Mucosa of rectum (tissue), 2 donors: ENCODE results near the gene CLEC1A.

Experiments
- H3K27ac ChIP-seq, 2 donors: one replicate each; pipeline ENCODE4 v1.7.0; 2013; ENCODE audit warnings: inconsistent platforms in 2 of 2, low read depth in 2 of 2, low read length in 2 of 2
- H3K27me3 ChIP-seq, 2 donors: one replicate each; pipeline ENCODE4 v1.7.0; 2013; ENCODE audit warnings: low read length in 2 of 2; ENCODE audit not compliant: control insufficient read depth in 2 of 2, insufficient read depth in 2 of 2
- H3K36me3 ChIP-seq, 2 donors: one replicate each; pipeline ENCODE4 v1.7.0; 2013; ENCODE audit warnings: low read length in 2 of 2; ENCODE audit not compliant: control insufficient read depth in 2 of 2, insufficient read depth in 2 of 2
- H3K4me1 ChIP-seq, 2 donors: one replicate each; pipeline ENCODE4 v1.7.0; 2013; ENCODE audit warnings: low read length in 2 of 2, mild to moderate bottlenecking in 1 of 2; ENCODE audit not compliant: control insufficient read depth in 2 of 2, insufficient read depth in 2 of 2
- H3K4me3 ChIP-seq, 2 donors: one replicate each; pipeline ENCODE4 v1.7.0; 2013; ENCODE audit warnings: low read length in 2 of 2
- H3K9ac ChIP-seq, 2 donors: one replicate each; pipeline ENCODE4 v1.7.0; 2013; ENCODE audit warnings: low read length in 2 of 2, low read depth in 1 of 2, mild to moderate bottlenecking in 1 of 2
- H3K9me3 ChIP-seq, 2 donors: one replicate each; pipeline ENCODE4 v1.7.0; 2013; ENCODE audit warnings: low read length in 2 of 2; ENCODE audit not compliant: control insufficient read depth in 2 of 2
- donor health status: healthy.
- donor health status: Normal muscosa, but diverticular disease.

CLEC1A gene

DNA sequence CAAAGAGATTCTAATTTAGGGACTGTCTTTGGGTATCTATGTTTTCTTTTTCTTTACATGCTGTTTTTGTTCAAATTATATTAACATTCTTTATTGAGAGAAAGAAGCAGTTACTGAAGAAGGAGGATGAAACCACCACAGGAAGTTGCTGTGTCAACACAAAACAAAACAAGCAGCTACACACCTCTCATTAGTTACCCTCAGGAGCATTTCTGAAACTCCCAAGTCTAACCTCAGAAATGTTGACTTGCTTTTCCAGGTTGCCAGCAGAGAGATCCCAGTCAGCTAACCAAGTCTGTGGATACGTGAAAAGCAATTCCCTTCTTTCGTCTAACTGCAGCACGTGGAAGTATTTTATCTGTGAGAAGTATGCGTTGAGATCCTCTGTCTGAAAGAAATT lies 33.5 kb downstream of the CLEC1A start:
- H3K9ac ChIP-seq = no peak overlapping the region

DNA sequence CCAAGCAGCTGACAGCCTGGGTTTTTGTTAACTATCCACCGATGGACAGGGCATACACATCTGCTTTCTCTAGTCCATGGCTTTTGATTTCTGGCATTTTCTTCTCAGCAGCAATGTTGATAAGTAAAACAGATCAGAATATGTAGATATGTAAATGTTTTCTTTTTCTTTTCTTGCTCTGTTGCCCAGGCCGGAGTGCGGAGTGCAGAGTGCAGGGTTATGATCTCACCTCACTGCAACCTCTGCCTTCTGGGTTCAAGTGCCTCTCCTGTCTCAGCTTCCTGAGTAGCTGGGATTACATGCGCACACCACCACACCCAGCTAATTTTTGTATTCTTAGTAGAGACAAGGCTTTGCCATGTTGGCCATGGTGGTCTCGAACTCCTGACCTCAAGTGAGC lies 40.4 kb downstream of the CLEC1A start:
- H3K9ac ChIP-seq = no peak overlapping the region
- no peak overlapping the region for H3K4me3 ChIP-seq
- H3K9me3 ChIP-seq = no peaks in the 10 kb centered on the region
- no peaks in the 10 kb centered on the region for H3K4me1 ChIP-seq
- H3K36me3 ChIP-seq = no peaks in the 10 kb centered on the region
- no peaks in the 10 kb centered on the region for H3K27me3 ChIP-seq
- no peak overlapping the region for H3K27ac ChIP-seq

More for the DNA sequence above, 33.5 kb downstream of the CLEC1A start:
- Histone ChIP-seq H3K9me3 (no peaks in the 10 kb centered on the region), H3K4me1 (no peaks in the 10 kb centered on the region), H3K27ac (no peak overlapping the region), H3K27me3 (no peaks in the 10 kb centered on the region), H3K36me3 (no peaks in the 10 kb centered on the region), H3K4me3 (no peak overlapping the region)

DNA sequence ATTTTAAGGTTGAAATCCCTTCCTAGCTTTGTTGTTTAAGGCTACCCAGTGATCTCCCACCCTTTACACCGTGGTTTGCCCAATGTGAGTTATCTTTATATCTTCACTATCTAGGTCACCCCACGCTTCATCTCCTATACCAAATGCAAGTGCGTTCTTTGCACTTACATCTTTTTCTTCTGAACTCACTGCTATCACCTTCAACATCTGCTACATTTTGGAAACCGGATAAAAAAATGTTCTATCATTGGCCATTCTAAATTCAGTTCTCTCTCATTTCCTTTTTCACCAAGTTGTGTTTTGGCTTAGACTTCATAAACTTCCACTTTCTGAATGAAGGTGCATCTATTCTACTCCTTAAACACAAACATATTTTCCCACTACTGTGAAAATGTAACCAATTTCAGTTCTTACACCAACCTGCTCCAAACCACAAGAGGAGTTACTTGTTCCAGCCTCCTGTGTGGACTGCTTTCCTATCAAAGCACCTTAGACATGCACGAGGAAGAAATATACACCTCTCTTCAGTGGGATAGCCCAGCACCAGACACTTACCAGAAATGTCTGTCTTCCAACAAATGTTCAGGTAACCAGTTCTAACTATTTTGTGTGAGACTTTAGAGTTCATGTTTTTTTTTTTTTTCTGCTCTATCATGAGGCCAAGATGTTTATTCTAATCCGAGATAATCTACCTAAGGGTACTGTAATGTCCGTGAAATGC lies 46.4 kb downstream of the CLEC1A start:
- H3K9me3 ChIP-seq = no peaks in the 10 kb centered on the region
- no peak overlapping the region for H3K27ac ChIP-seq
- no peaks in the 10 kb centered on the region for H3K4me1 ChIP-seq

DNA sequence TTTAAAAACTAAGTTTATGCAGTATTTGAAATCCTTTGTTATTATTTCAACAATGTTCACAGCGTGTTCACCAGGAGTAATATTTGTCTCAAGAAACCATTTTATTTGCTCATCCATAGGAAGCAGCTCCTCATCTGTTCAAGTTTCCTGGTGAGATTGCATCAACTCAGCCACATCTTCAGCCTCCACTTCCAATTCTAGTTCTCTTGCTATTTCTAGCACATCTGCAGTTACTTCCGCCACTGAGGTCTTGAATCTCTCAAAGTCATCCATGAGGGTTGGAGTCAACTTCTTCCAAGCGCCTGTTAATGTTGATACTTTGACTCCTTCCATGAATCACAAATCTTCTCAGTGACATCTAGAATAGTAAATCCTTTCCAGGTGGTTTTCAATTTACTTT lies 50.3 kb downstream of the CLEC1A start:
- Histone ChIP-seq H3K9ac (no peak overlapping the region), H3K27ac (no peak overlapping the region), H3K4me1 (no peaks in the 10 kb centered on the region), H3K4me3 (no peak overlapping the region), H3K36me3 (no peaks in the 10 kb centered on the region), H3K27me3 (no peaks in the 10 kb centered on the region), H3K9me3 (no peaks in the 10 kb centered on the region)

More for the DNA sequence above, 46.4 kb downstream of the CLEC1A start:
- H3K4me3 ChIP-seq = no peak overlapping the region
- H3K9ac ChIP-seq = no peak overlapping the region
- H3K36me3 ChIP-seq = no peaks in the 10 kb centered on the region
- no peaks in the 10 kb centered on the region for H3K27me3 ChIP-seq

DNA sequence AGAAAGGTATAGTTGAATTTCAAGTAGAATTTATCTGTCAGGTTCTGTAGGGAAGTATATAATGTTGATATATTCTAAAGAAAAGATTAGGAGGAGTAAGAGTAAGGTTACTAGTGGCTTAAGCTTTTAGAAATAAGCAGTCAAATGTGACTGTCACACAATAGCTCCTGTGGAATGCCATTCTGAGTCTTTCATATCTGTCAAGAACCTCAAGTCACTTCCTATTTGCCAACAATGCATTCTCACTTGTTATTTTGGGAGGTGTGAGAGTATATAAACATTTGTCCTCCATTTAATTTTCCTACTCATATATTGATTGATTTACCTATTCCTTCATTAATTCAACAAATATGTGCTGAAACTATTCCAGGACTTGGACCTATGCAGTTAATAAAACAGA lies 56.6 kb downstream of the CLEC1A start:
- Histone ChIP-seq H3K27me3 (no peaks in the 10 kb centered on the region), H3K4me1 (no peaks in the 10 kb centered on the region), H3K27ac (no peak overlapping the region), H3K9ac (no peak overlapping the region), H3K36me3 (no peaks in the 10 kb centered on the region), H3K9me3 (no peaks in the 10 kb centered on the region), H3K4me3 (no peak overlapping the region)

DNA sequence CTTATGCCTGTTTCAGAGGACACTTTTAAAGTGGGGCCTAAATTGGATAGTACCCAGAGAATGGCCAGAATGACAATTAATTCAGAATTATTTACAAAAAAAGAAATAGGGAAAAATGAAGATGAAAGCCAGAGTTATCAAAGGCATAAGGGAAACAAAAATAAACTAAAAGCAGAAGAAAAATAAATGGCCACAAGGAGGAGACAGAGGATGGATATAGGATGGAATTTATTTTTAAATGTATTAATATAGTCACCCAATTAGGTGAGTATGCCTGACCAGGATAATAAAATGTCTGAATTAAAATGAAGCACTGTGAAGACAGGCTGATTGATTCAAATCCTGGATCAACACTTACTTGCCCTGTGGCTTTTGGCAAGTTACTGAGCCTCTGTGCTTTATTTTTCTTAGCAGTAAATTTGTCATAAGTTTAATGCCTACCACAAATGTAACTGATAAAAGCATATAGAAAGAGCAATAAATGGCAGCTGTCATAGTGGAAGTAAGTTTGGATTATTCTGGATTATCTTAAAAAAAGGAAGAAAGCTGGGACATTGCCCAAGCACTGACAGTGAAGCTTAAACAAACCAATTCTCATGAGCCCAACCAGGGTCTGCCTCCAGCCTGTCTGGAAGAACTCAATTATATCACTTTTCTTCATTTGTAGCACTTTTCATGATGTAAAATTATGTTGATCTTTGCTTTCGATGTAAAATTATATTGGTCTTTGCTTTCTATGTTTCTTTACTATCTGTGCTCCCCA lies 64.8 kb downstream of the CLEC1A start:
- Histone ChIP-seq H3K4me1 (no peaks in the 10 kb centered on the region), H3K27ac (no peak overlapping the region), H3K9ac (no peak overlapping the region)

DNA sequence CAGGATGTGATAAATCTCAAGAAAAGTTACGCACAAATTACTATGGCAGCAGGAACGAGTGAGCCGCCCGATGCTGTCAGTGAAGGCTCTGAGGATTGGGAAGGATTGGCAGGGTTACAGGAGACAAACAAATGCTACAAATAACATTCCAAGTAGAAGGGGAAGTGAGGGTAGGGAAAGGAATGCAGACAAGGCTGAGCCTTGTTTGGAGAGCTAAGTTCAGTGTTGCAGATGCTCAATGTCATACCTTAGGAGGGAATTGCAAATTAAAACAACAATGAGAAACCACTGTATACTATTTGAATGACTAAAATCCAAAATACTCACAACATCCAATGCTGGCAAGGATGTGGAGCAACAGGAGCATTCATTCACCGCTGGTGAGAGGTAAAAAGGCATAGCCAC lies 67.0 kb downstream of the CLEC1A start:
- no peaks in the 10 kb centered on the region for H3K9me3 ChIP-seq
- no peak overlapping the region for H3K27ac ChIP-seq
- no peak overlapping the region for H3K4me3 ChIP-seq
- H3K36me3 ChIP-seq = no peaks in the 10 kb centered on the region
- H3K4me1 ChIP-seq = no peaks in the 10 kb centered on the region
- no peak overlapping the region for H3K9ac ChIP-seq
- H3K27me3 ChIP-seq = no peaks in the 10 kb centered on the region

More for the DNA sequence above, 64.8 kb downstream of the CLEC1A start:
- no peaks in the 10 kb centered on the region for H3K36me3 ChIP-seq
- no peak overlapping the region for H3K4me3 ChIP-seq
- H3K27me3 ChIP-seq = no peaks in the 10 kb centered on the region
- H3K9me3 ChIP-seq = no peaks in the 10 kb centered on the region

DNA sequence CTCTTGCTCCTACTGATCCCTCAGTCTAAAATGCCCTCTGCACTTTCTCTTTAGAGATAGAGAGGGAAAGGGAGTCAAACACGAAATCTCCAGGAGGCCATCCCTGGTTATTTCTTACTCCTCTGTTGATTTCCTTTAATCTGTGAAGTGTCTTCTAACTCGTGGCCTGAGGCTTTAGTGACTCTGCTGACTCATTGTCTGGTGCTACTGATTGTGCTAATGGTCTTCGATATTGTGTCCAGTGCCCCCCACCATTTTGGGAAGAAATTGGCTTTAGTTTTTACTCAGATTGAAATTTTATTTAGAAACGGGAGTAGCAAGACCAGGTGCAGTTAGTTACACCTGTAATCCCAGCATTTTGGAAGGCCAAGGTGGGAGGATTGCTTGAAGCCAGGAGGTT lies 67.5 kb downstream of the CLEC1A start:
- H3K36me3 ChIP-seq = no peaks in the 10 kb centered on the region
- no peak overlapping the region for H3K9ac ChIP-seq
- H3K27ac ChIP-seq = no peak overlapping the region
- no peaks in the 10 kb centered on the region for H3K27me3 ChIP-seq
- no peak overlapping the region for H3K4me3 ChIP-seq
- no peaks in the 10 kb centered on the region for H3K4me1 ChIP-seq
- H3K9me3 ChIP-seq = no peaks in the 10 kb centered on the region

DNA sequence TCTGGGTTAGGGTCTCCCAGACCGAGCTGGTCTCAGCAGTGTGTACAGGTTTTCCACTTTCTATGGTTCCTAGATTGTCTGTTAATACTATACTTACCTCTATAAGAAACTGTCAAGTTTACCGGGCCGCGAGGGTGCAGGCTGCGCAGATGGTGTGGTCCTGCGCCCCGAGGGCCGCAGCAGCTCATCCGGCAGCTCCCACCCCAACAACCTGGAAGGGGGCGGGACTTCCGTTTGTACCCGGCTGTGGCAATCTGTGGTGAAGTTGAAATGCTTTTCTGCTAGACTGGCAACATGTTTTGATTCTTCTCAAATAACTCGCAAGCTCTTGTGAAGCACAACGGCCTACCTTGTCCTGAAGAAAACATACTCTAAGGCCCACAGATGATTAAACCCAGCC lies 68.3 kb downstream of the CLEC1A start, which contains the start of gene CLEC9A:
TSS of gene CLEC9A (plus strand) at position 237 of the 400 bp plus-strand sequence. CDS start 22,006 bp downstream, outside the sequence.
- no peak within 1 kb of the TSS for H3K4me3 ChIP-seq
- H3K9ac ChIP-seq = no peak within 1 kb of the TSS
- H3K4me1 ChIP-seq = no peaks in the 10 kb centered on the region
- no peaks in the 10 kb centered on the region for H3K36me3 ChIP-seq
- H3K9me3 ChIP-seq = no peaks in the 10 kb centered on the region
- no peak within 1 kb of the TSS for H3K27ac ChIP-seq
- no peaks in the 10 kb centered on the region for H3K27me3 ChIP-seq

DNA sequence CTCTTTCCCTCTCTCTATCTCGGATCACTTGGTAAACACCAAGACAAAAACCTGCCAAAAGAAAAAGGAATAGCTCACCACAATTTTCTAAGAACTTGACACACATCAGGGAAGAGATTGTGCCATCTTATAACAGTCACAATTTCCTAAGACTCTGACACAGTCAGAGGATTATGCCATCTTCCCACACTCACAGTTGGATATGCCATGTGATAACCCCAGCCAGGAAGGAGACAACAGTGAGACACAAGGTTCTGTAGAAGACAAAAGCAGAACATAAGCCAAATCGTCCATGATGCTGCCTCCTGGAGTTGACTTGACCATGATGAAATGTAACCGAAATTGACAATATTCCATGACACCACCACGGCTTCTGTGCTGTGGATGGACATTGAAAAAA lies 71.1 kb downstream of the CLEC1A start:
- H3K27ac ChIP-seq = no peak overlapping the region
- H3K4me1 ChIP-seq = no peaks in the 10 kb centered on the region
- no peaks in the 10 kb centered on the region for H3K36me3 ChIP-seq
- H3K9ac ChIP-seq = no peak overlapping the region
- no peaks in the 10 kb centered on the region for H3K9me3 ChIP-seq
- no peaks in the 10 kb centered on the region for H3K27me3 ChIP-seq
- H3K4me3 ChIP-seq = no peak overlapping the region
